H1 (cell line): ENCODE results near the gene KIF26A. TPM values are rescaled to one million over a fixed set of nuclear protein-coding genes. Genes with fewer than 3 reads are reported as not detected.

Experiments used
- CTCF ChIA-PET: fragments of 300-600 bp; sonication (Branson Sonifier 250); formaldehyde crosslinking; loops from one replicate; lab custom pipeline; 2021; ENCODE audit not compliant: partially characterized antibody; lab: Charles Lee
- POLR2A ChIA-PET: fragments of 300-600 bp; sonication (Branson Sonifier 250); formaldehyde crosslinking; loops from one replicate; lab custom pipeline; 2021; ENCODE audit warnings: inconsistent platforms; ENCODE audit not compliant: partially characterized antibody; lab: Charles Lee
- DNase-seq, 2 experiments: peaks; one replicate each; pipeline versions ENCODE4 v3.0.0 to v3.0.0-alpha.2; 2010 to 2022; ENCODE audit warnings: low spot score in 2 of 2, low read depth in 1 of 2, mixed read lengths in 1 of 2
- FAIRE-seq: peaks from 2 replicates; lab custom pipeline; 2011; peaks lifted over from hg19 to GRCh38; lab: Jason Lieb, UNC
- H2AFZ ChIP-seq: 2 replicates; pipeline ENCODE4 v1.8.1; 2012; ENCODE audit warnings: low read length, inconsistent platforms
- H2AK5ac ChIP-seq: 2 replicates; pipeline ENCODE4 v1.6.1; 2013; ENCODE audit warnings: low read depth, low read length
- H2BK120ac ChIP-seq: replicated peaks from 2 replicates; pipeline ENCODE3; 2013; ENCODE audit warnings: low read depth, low read length, inconsistent platforms
- H2BK12ac ChIP-seq: 2 replicates; pipeline ENCODE4 v1.6.1; 2013; ENCODE audit warnings: low read depth, low read length
- H2BK15ac ChIP-seq: 2 replicates; pipeline ENCODE4 v1.6.1; 2013; ENCODE audit warnings: low read length
- H2BK20ac ChIP-seq: 2 replicates; pipeline ENCODE4 v1.6.1; 2013; ENCODE audit warnings: low read length
- H2BK5ac ChIP-seq: 2 replicates; pipeline ENCODE4 v1.6.1; 2013; ENCODE audit warnings: low read depth, low read length
- H3K14ac ChIP-seq: 2 replicates; pipeline ENCODE4 v1.6.1; 2013; ENCODE audit warnings: inconsistent platforms; ENCODE audit not compliant: insufficient read length
- H3K18ac ChIP-seq: 2 replicates; pipeline ENCODE4 v1.6.1; 2013; ENCODE audit warnings: low read length; ENCODE audit errors: extremely low read depth
- H3K23ac ChIP-seq: 2 replicates; pipeline ENCODE4 v1.6.1; 2013; ENCODE audit warnings: inconsistent platforms; ENCODE audit not compliant: insufficient read length
- H3K23me2 ChIP-seq: 2 replicates; pipeline ENCODE4 v1.6.1; 2013; ENCODE audit warnings: low read depth, low read length
- H3K27ac ChIP-seq: 2 replicates; pipeline ENCODE4 v1.6.1; 2011; ENCODE audit warnings: low read depth, low read length, inconsistent platforms
- H3K27me3 ChIP-seq, 4 experiments: replicated peaks in 1 of 4; 1 replicate in 1 of 4; 2 replicates in 3 of 4; pipeline versions ENCODE4 v1.6.1 to v1.8.1; 2011 to 2013; ENCODE audit warnings: low read length in 3 of 4, mild to moderate bottlenecking in 3 of 4, inconsistent platforms in 2 of 4, mixed read lengths in 2 of 4, moderate library complexity in 1 of 4; ENCODE audit not compliant: control insufficient read depth in 3 of 4, insufficient read depth in 3 of 4; ENCODE audit errors: extremely low read depth in 1 of 4
- H3K36me3 ChIP-seq, 4 experiments: 2 replicates each; pipeline versions ENCODE4 v1.6.1 to v1.8.1; 2011 to 2013; ENCODE audit warnings: mild to moderate bottlenecking in 4 of 4, low read length in 3 of 4, moderate library complexity in 2 of 4, control low read depth in 1 of 4, inconsistent platforms in 1 of 4; ENCODE audit not compliant: insufficient read depth in 4 of 4, control insufficient read depth in 2 of 4
- H3K4ac ChIP-seq: replicated peaks from 2 replicates; pipeline ENCODE3; 2013; ENCODE audit warnings: low read length, low read depth, mixed read lengths, inconsistent platforms; ENCODE audit not compliant: insufficient read length
- H3K4me1 ChIP-seq, 4 experiments: replicated peaks in 1 of 4; 1 replicate in 1 of 4; 2 replicates in 3 of 4; pipeline versions ENCODE4 v1.6.1 to v1.8.1; 2011 to 2013; ENCODE audit warnings: low read length in 3 of 4, inconsistent platforms in 2 of 4, mixed read lengths in 1 of 4; ENCODE audit not compliant: insufficient read depth in 4 of 4, control insufficient read depth in 3 of 4
- H3K4me2 ChIP-seq, 2 experiments: 2 replicates each; pipeline versions ENCODE4 v1.6.1 to v1.8.1; 2011 to 2013; ENCODE audit warnings: low read depth in 2 of 2, low read length in 2 of 2, control low read depth in 1 of 2, inconsistent platforms in 1 of 2, mild to moderate bottlenecking in 1 of 2; ENCODE audit not compliant: insufficient read depth in 1 of 2
- H3K4me3 ChIP-seq, 4 experiments: fragments of 200-600, 300-600 bp in 1 of 4; sonication (generic), shearing (Covaris generic), sonication (Bioruptor Twin) in 1 of 4; 2 replicates each; pipeline versions ENCODE4 v1.5.1 to v1.8.1; 2011 to 2016; ENCODE audit warnings: low read length in 4 of 4, low read depth in 3 of 4, control low read depth in 2 of 4, inconsistent platforms in 2 of 4, mild to moderate bottlenecking in 2 of 4, mixed read lengths in 1 of 4, moderate library complexity in 1 of 4; ENCODE audit not compliant: insufficient read depth in 2 of 4; ENCODE audit errors: extremely low read depth in 1 of 4
- H3K56ac ChIP-seq: replicated peaks from 2 replicates; pipeline ENCODE3; 2013; ENCODE audit warnings: low read depth, mild to moderate bottlenecking, mixed read lengths, low read length, inconsistent platforms; ENCODE audit not compliant: insufficient read length
- H3K79me1 ChIP-seq: 2 replicates; pipeline ENCODE4 v1.6.1; 2013; ENCODE audit warnings: low read depth, low read length, control low read depth
- H3K79me2 ChIP-seq, 2 experiments: 2 replicates each; pipeline versions ENCODE4 v1.6.1 to v1.8.1; 2012 to 2013; ENCODE audit warnings: low read length in 2 of 2, mild to moderate bottlenecking in 2 of 2, inconsistent platforms in 1 of 2; ENCODE audit not compliant: insufficient read depth in 2 of 2, control insufficient read depth in 1 of 2
- H3K9ac ChIP-seq, 4 experiments: replicated peaks in 1 of 4; 1 replicate in 1 of 4; 2 replicates in 3 of 4; pipeline versions ENCODE4 v1.6.1 to v1.8.1; 2011 to 2013; ENCODE audit warnings: low read depth in 3 of 4, low read length in 3 of 4, control low read depth in 2 of 4, mild to moderate bottlenecking in 2 of 4, moderate library complexity in 2 of 4, inconsistent platforms in 1 of 4; ENCODE audit errors: extremely low read depth in 1 of 4
- H3K9me3 ChIP-seq, 2 experiments: 2 replicates each; pipeline versions ENCODE4 v1.6.1 to v1.8.1; 2012 to 2013; ENCODE audit warnings: mild to moderate bottlenecking in 2 of 2, moderate library complexity in 2 of 2, control low read depth in 1 of 2, inconsistent platforms in 1 of 2, low read depth in 1 of 2, low read length in 1 of 2, mixed read lengths in 1 of 2; ENCODE audit not compliant: insufficient read depth in 2 of 2
- H4K20me1 ChIP-seq, 2 experiments: replicated peaks in 1 of 2; 2 replicates each; pipeline versions ENCODE3 to v1.8.1; 2011 to 2013; ENCODE audit warnings: inconsistent platforms in 2 of 2, low read length in 2 of 2, mild to moderate bottlenecking in 1 of 2; ENCODE audit not compliant: insufficient read depth in 2 of 2, control insufficient read depth in 1 of 2
- H4K5ac ChIP-seq: 2 replicates; pipeline ENCODE4 v1.6.1; 2013; ENCODE audit warnings: low read length, low read depth, mixed read lengths, inconsistent platforms; ENCODE audit not compliant: insufficient read length
- H4K8ac ChIP-seq: 2 replicates; pipeline ENCODE4 v1.8.0; 2013; ENCODE audit warnings: mild to moderate bottlenecking, moderate library complexity, low read length, inconsistent platforms; ENCODE audit not compliant: insufficient read depth; ENCODE audit errors: extremely low read depth
- H4K91ac ChIP-seq: replicated peaks from 2 replicates; pipeline ENCODE3; 2013; ENCODE audit warnings: low read length, mixed read lengths, inconsistent platforms; ENCODE audit not compliant: insufficient read length
- CBX5 ChIP-seq: fragments of 300-800, 300-1000 bp; sonication (generic); IDR thresholded peaks from 2 replicates; pipeline ENCODE4 v1.7.1; 2016; ENCODE audit warnings: antibody characterized with exemption, low read length, low read depth
- KDM1A ChIP-seq: fragments of 200-600, 300-600 bp; sonication (generic); IDR thresholded peaks from 2 replicates; pipeline ENCODE4 v1.7.1; 2016; ENCODE audit warnings: mild to moderate bottlenecking, low read length, borderline replicate concordance
- MAFK ChIP-seq: IDR thresholded peaks from 2 replicates; pipeline ENCODE4 v1.6.1; 2012; ENCODE audit warnings: low read depth, mild to moderate bottlenecking, improper control_type of control experiment, low read length
- POLR2AphosphoS5 ChIP-seq: IDR thresholded peaks from 2 replicates; pipeline ENCODE4 v1.6.1; 2011; ENCODE audit warnings: low read depth, low read length
- TAF7 ChIP-seq: optimal IDR thresholded peaks from 2 replicates; pipeline ENCODE3; 2011; ENCODE audit warnings: low read depth, mild to moderate bottlenecking, inconsistent platforms, low read length, moderate library complexity, borderline replicate concordance
- WGBS, 2 experiments: shearing (Covaris generic) in 1 of 2; methylation state at CpG; one replicate each; pipeline versions ENCODE4 v1.1.6 to v1.1.7; 2013 to 2015; ENCODE audit warnings: low lambda C conversion rate in 2 of 2, mixed read lengths in 2 of 2, inconsistent platforms in 1 of 2, low coverage in 1 of 2, missing lambda C conversion rate in 1 of 2; ENCODE audit not compliant: insufficient replicate concordance in 2 of 2, insufficient coverage in 1 of 2, insufficient read length in 1 of 2; ENCODE audit errors: extremely low coverage in 1 of 2, missing lambda C conversion rate in 1 of 2; 5-methylcytosine and 5-hydroxymethylcytosine counted together
- polyA plus RNA-seq, 7 experiments: library from polyadenylated mRNA; depleted of rRNA in 3 of 7; stranded (reverse) in 5 of 7; unstranded in 2 of 7; fragments of >200 nt in 5 of 7; fragments of 200-250 nt in 2 of 7; gene quantifications; 1 replicate in 5 of 7; 2 replicates in 1 of 7; 4 replicates in 1 of 7; pipeline versions ENCODE4 v1.2.1 to v1.2.3, GENCODE V29; 2011 to 2013; ENCODE audit warnings: missing spikeins in 2 of 7, mixed read lengths in 2 of 7
- total RNA-seq: library from RNA; stranded (reverse); fragmentation: NEBNext Ultra II Directional; extraction: Animal tissue kit (Norgen Biotek cat#: 25700); gene quantifications from 2 replicates; pipeline ENCODE4 v1.2.1, GENCODE V29; 2021
- TF ChIP-seq, protein P1 (sequence below), 3 experiments: IDR thresholded peaks; 1 replicate in 2 of 3; 2 replicates in 1 of 3; pipeline versions ENCODE4 v1.5.1 to v1.6.1; 2011; ENCODE audit warnings: low read length in 3 of 3, mild to moderate bottlenecking in 3 of 3, inconsistent platforms in 2 of 3, low read depth in 1 of 3, moderate library complexity in 1 of 3; ENCODE audit not compliant: insufficient read depth in 1 of 3; ENCODE audit errors: control extremely low read depth in 1 of 3
- TF ChIP-seq, protein P2 (sequence below): IDR thresholded peaks from 2 replicates; pipeline ENCODE4 v1.6.1; 2011; ENCODE audit warnings: low read depth, mild to moderate bottlenecking, low read length; ENCODE audit not compliant: insufficient read depth

Gene KIF26A
- total and polyA plus RNA-seq, 2 of the 8 experiments (the other 6 are each of a cell fraction or from before 2014, with no cell fraction given) = 11.5 to 41.6 TPM

DNA sequence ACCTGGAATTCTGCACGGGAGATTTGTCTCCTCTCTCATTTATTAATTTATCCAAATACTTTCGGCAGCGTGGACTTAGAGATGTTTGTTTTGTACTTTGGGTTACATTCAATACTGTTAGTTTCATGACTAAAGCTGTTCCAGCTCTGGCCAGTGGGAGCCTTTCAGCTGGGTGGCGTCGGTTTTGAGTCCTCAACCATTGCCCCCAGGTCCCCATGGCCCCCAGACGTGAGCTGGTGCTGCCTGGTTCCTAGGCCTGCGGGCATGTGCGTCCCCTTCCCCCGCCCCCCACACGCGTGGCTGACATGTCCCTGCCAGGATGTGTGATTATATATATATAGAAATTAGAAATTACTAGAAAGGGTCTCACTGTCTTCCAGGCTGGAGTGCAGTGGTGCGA, 48.2 kb downstream of the KIF26A start:
- Histone ChIP-seq H3K56ac (no peak overlapping the region), H2BK20ac (no peak overlapping the region), H2AK5ac (no peak overlapping the region), H2BK5ac (no peak overlapping the region), H3K4ac (no peak overlapping the region), H3K27me3 (no peaks in the 10 kb centered on the region), H3K9me3 (no peaks in the 10 kb centered on the region), H3K4me3 (no peak overlapping the region), H4K8ac (no peak overlapping the region), H2AFZ (no peak overlapping the region), H2BK15ac (no peak overlapping the region), H4K20me1 (peaks cover 0 to 7% of the 10 kb centered on the region in 2 experiments), H3K18ac (no peak overlapping the region), H2BK120ac (no peak overlapping the region), H4K5ac (no peak overlapping the region), H3K9ac (no peak overlapping the region), H3K27ac (no peak overlapping the region), H3K36me3 (no peaks in the 10 kb centered on the region), H4K91ac (no peak overlapping the region), H3K4me1 (no peaks in the 10 kb centered on the region; a peak in 2 of 7 replicates), H3K23me2 (no peaks in the 10 kb centered on the region), H3K4me2 (no peak overlapping the region), H3K23ac (no peak overlapping the region), H3K79me1 (no peaks in the 10 kb centered on the region), H3K79me2 (no peaks in the 10 kb centered on the region), H3K14ac (no peak overlapping the region), H2BK12ac (no peak overlapping the region)
- ChIA-PET CTCF (interaction anchor here (0.6 to 2.8 kb wide), 14 partner anchors 10 to 465 kb away, joined by 3 to 12 read pairs (median 3); no protein-coding TSS in a partner anchor), POLR2A (no interaction called here)
- no peak for TF ChIP-seq CBX5
- TF ChIP-seq TAF7 = no peak
- TF ChIP-seq KDM1A = no peak
- TF ChIP-seq, protein P1, sequence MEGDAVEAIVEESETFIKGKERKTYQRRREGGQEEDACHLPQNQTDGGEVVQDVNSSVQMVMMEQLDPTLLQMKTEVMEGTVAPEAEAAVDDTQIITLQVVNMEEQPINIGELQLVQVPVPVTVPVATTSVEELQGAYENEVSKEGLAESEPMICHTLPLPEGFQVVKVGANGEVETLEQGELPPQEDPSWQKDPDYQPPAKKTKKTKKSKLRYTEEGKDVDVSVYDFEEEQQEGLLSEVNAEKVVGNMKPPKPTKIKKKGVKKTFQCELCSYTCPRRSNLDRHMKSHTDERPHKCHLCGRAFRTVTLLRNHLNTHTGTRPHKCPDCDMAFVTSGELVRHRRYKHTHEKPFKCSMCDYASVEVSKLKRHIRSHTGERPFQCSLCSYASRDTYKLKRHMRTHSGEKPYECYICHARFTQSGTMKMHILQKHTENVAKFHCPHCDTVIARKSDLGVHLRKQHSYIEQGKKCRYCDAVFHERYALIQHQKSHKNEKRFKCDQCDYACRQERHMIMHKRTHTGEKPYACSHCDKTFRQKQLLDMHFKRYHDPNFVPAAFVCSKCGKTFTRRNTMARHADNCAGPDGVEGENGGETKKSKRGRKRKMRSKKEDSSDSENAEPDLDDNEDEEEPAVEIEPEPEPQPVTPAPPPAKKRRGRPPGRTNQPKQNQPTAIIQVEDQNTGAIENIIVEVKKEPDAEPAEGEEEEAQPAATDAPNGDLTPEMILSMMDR (IDR thresholded peaks at IDR 0.05; ENCODE audit: control extremely low read depth in 1 of 3, insufficient read depth in 1 of 3, low read depth in 1 of 3, low read length in 3 of 3) = peak in 1 of 3 experiments; percentile 6; a peak in 1 of 4 replicates
- TF ChIP-seq MAFK = no peak
- TF ChIP-seq, protein P2, sequence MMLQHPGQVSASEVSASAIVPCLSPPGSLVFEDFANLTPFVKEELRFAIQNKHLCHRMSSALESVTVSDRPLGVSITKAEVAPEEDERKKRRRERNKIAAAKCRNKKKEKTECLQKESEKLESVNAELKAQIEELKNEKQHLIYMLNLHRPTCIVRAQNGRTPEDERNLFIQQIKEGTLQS = no peak
- no peak for TF ChIP-seq POLR2AphosphoS5
- 84% methylated on average over 12 of the region's 12 CpGs; no CpG with 5 or more reads in 1 of the 2 experiments for WGBS, 2 experiments
- DNase-seq (no peak), FAIRE-seq (no peak)
